ENCODE measurements around the gene ENOSF1. TPM values are rescaled to one million over a fixed set of nuclear protein-coding genes. Genes with fewer than 3 reads are reported as not detected.

ENOSF1 gene
- total RNA-seq, 3 donors from 2014 or later, result 72.0 to 132 (median 95.2) TPM

GRCh38 chr18:657311-658000 lies 55.0 kb downstream of the ENOSF1 start, which contains the start of gene TYMS:
TSS of gene TYMS (plus strand) at chr18:657653. CDS start at chr18:657743, 90 bp downstream.
- ATAC-seq, result peak; percentile 82
- no peaks in the 10 kb centered on the region for H3K9me3 ChIP-seq
- no peaks in the 10 kb centered on the region for H3K4me1 ChIP-seq (ENCODE audit: low read depth)
- H3K4me3 ChIP-seq, result peak within 1 kb of the TSS; percentile 48
- TF ChIP-seq CTCF (IDR thresholded peaks at IDR 0.05), result no peak
- intact Hi-C loops (cut with DNase I, micrococcal nuclease), result no loop called here
- no peaks in the 10 kb centered on the region for H3K36me3 ChIP-seq (ENCODE audit: low read depth)
- DNase-seq, result peak; percentile 75 to 84 (median 75)

- ATAC-seq, result no peak
- no peak for DNase-seq
- Histone ChIP-seq H3K36me3 (ENCODE audit: low read depth) (no peaks in the 10 kb centered on the region), H3K4me3 (no peak overlapping the region), H3K4me1 (ENCODE audit: low read depth) (no peaks in the 10 kb centered on the region), H3K9me3 (no peaks in the 10 kb centered on the region)
- TF ChIP-seq CTCF (IDR thresholded peaks at IDR 0.05), result no peak
- intact Hi-C loops (cut with DNase I, micrococcal nuclease), result no loop called here
These were observed 57.0 kb downstream of the ENOSF1 start for GRCh38 chr18:655445-655844.

- Histone ChIP-seq H3K36me3 (ENCODE audit: low read depth) (no peaks in the 10 kb centered on the region), H3K4me3 (no peak overlapping the region), H3K9me3 (no peaks in the 10 kb centered on the region), H3K4me1 (ENCODE audit: low read depth) (no peaks in the 10 kb centered on the region)
- no peak for DNase-seq
- intact Hi-C loops (cut with DNase I, micrococcal nuclease), result no loop called here
- TF ChIP-seq CTCF (IDR thresholded peaks at IDR 0.05), result no peak
- ATAC-seq, result no peak
These were observed 57.8 kb downstream of the ENOSF1 start for GRCh38 chr18:654601-655000.

GRCh38 chr18:653512-653911 lies 58.9 kb downstream of the ENOSF1 start:
- intact Hi-C loops (cut with DNase I, micrococcal nuclease), result no loop called here
- no peaks in the 10 kb centered on the region for H3K36me3 ChIP-seq (ENCODE audit: low read depth)
- H3K4me1 ChIP-seq (ENCODE audit: low read depth), result no peaks in the 10 kb centered on the region
- TF ChIP-seq CTCF (IDR thresholded peaks at IDR 0.05), result no peak
- ATAC-seq, result no peak
- DNase-seq, result no peak
- H3K9me3 ChIP-seq, result no peaks in the 10 kb centered on the region
- H3K4me3 ChIP-seq, result no peak overlapping the region

- Histone ChIP-seq H3K4me3 (no peak overlapping the region), H3K4me1 (ENCODE audit: low read depth) (no peaks in the 10 kb centered on the region), H3K36me3 (ENCODE audit: low read depth) (no peaks in the 10 kb centered on the region), H3K9me3 (no peaks in the 10 kb centered on the region)
- ATAC-seq, result no peak
- intact Hi-C loops (cut with DNase I, micrococcal nuclease), result no loop called here
- TF ChIP-seq CTCF (IDR thresholded peaks at IDR 0.05), result no peak
- no peak for DNase-seq
These were observed 60.3 kb downstream of the ENOSF1 start for GRCh38 chr18:652131-652530.

All from mucosa of descending colon (tissue), 3 donors.